ENCODE data around the gene ZC3H12C. TPM values are rescaled to one million over a fixed set of nuclear protein-coding genes. Genes with fewer than 3 reads are reported as not detected.

The ZC3H12C gene
- total and polyA plus RNA-seq, 2 of the 4 experiments (the other 2 are of a cell fraction) = 4.2 to 15.8 TPM

DNA sequence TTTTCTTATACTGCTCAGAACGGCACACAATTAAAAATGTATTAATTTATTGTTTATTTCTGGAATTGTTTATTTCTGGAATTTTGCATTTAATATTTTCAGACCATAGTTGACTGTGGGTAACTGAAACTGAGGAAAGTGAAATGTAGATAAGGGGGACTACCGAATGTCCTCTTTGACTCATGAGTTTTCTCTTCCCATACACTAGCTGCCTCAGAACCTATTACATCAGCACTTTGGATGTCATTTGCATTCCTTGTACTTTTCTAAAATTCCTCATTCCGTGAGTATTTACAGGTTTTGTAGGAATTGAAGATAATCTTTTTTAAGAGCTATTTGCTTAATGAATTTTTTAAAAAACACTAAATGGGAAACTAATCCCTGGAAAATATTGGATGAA, 29.8 kb downstream of the ZC3H12C start:
- Histone ChIP-seq H3K56ac (ENCODE audit: extremely low read depth, insufficient read depth, low read length) (no peak overlapping the region), H3K36me3 (ENCODE audit: control insufficient read depth, insufficient read depth, low read length) (no peaks in the 10 kb centered on the region), H2BK20ac (ENCODE audit: low read depth, low read length) (no peak overlapping the region), H3K4ac (ENCODE audit: low read depth, low read length) (no peak overlapping the region), H3K18ac (ENCODE audit: low read depth, low read length) (no peak overlapping the region), H3K4me2 (ENCODE audit: low read depth, low read length) (no peak overlapping the region), H4K20me1 (ENCODE audit: insufficient read depth, low read length) (peaks cover 3% of the 10 kb centered on the region; the same call in 1 of the 2 replicates), H4K5ac (ENCODE audit: low read depth, low read length) (no peak overlapping the region), H4K91ac (ENCODE audit: insufficient read depth, low read depth, low read length) (no peak overlapping the region), H3K9me3 (ENCODE audit: control insufficient read depth, insufficient read depth, low read length) (no peaks in the 10 kb centered on the region), H2AK9ac (replicated peaks; ENCODE audit: low read depth, low read length, poor library complexity) (no peak overlapping the region), H3K23ac (ENCODE audit: low read depth, low read length) (no peak overlapping the region), H3K27ac (ENCODE audit: insufficient read depth, low read length) (no peak overlapping the region), H2BK15ac (ENCODE audit: low read depth, low read length) (no peak overlapping the region), H4K8ac (ENCODE audit: low read depth in 2 of 2, low read length in 2 of 2) (peak overlapping the region in 1 of 2 experiments; percentile 32; a peak in 1 of 4 replicates), H3K27me3 (ENCODE audit: control insufficient read depth, insufficient read depth, low read length) (no peaks in the 10 kb centered on the region), H2AK5ac (ENCODE audit: low read depth, low read length) (no peak overlapping the region), H2BK120ac (ENCODE audit: low read depth, low read length) (peak overlapping the region; percentile 18; the same call in 1 of the 2 replicates), H3K9me1 (ENCODE audit: insufficient read depth, low read length) (peaks cover 3% of the 10 kb centered on the region), H2BK5ac (ENCODE audit: low read depth, low read length, poor library complexity, severe bottlenecking) (no peak overlapping the region), H3K14ac (replicated peaks; ENCODE audit: low read depth, low read length) (no peak overlapping the region), H3K79me1 (ENCODE audit: low read depth in 1 of 2, low read length in 2 of 2) (peaks cover 22 to 67% of the 10 kb centered on the region in 2 experiments), H3K9ac (ENCODE audit: low read depth, low read length) (no peak overlapping the region), H3K4me1 (ENCODE audit: control insufficient read depth, insufficient read depth, low read length) (peaks cover 3% of the 10 kb centered on the region; the same call in 1 of the 2 replicates), H3K4me3 (ENCODE audit: insufficient read depth, low read depth, low read length) (no peak overlapping the region), H2AFZ (replicated peaks; ENCODE audit: low read length, poor library complexity) (no peak overlapping the region)
- CTCF ChIA-PET = no interaction called here
- DNase-seq = peak; percentile 79
- no TSS peak for BruUV-seq (replicated peaks)
- intact Hi-C loops (cut with micrococcal nuclease) (no loop called here), dilution Hi-C loops (cut with HindIII; ENCODE audit: low sequenced_read_pairs, unreplicated experiment) (no loop called here), in situ Hi-C loops (cut with MboI; ENCODE audit: low sequenced_read_pairs) (no loop called here)
- ATAC-seq (ENCODE audit: low read depth) = peak; percentile 52
- POLR2A ChIA-PET (ENCODE audit: unreplicated experiment) = no interaction called here
- no CpG with 5 or more reads among the region's 3 CpGs for WGBS, 2 experiments (ENCODE audit: extremely low coverage in 2 of 2, insufficient read length in 1 of 2)
- TF ChIP-seq RCOR1 (IDR thresholded peaks at IDR 0.05; ENCODE audit: insufficient replicate concordance, low read length) = no peak
- no peak for TF ChIP-seq MXI1 (IDR thresholded peaks at IDR 0.05; ENCODE audit: borderline replicate concordance, low read depth, low read length)
- no peak for TF ChIP-seq POLR2A (IDR thresholded peaks at IDR 0.05; ENCODE audit: low read depth, low read length)
- TF ChIP-seq RAD21 (IDR thresholded peaks at IDR 0.05; ENCODE audit: low read length) = no peak
- TF ChIP-seq, protein P1, sequence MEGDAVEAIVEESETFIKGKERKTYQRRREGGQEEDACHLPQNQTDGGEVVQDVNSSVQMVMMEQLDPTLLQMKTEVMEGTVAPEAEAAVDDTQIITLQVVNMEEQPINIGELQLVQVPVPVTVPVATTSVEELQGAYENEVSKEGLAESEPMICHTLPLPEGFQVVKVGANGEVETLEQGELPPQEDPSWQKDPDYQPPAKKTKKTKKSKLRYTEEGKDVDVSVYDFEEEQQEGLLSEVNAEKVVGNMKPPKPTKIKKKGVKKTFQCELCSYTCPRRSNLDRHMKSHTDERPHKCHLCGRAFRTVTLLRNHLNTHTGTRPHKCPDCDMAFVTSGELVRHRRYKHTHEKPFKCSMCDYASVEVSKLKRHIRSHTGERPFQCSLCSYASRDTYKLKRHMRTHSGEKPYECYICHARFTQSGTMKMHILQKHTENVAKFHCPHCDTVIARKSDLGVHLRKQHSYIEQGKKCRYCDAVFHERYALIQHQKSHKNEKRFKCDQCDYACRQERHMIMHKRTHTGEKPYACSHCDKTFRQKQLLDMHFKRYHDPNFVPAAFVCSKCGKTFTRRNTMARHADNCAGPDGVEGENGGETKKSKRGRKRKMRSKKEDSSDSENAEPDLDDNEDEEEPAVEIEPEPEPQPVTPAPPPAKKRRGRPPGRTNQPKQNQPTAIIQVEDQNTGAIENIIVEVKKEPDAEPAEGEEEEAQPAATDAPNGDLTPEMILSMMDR (conservative IDR thresholded peaks at IDR 0.05; ENCODE audit: low read depth, low read length) = no peak
- peak; percentile 54 for TF ChIP-seq MAFK (IDR thresholded peaks at IDR 0.05; ENCODE audit: low read depth, low read length)
- no peak for TF ChIP-seq RFX5 (IDR thresholded peaks at IDR 0.05; ENCODE audit: low read depth, low read length)
- TF ChIP-seq, protein P2, sequence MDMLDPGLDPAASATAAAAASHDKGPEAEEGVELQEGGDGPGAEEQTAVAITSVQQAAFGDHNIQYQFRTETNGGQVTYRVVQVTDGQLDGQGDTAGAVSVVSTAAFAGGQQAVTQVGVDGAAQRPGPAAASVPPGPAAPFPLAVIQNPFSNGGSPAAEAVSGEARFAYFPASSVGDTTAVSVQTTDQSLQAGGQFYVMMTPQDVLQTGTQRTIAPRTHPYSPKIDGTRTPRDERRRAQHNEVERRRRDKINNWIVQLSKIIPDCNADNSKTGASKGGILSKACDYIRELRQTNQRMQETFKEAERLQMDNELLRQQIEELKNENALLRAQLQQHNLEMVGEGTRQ (IDR thresholded peaks at IDR 0.05; ENCODE audit: low read depth, low read length) = no peak
- TF ChIP-seq NFE2L2 (IDR thresholded peaks at IDR 0.05; ENCODE audit: low read depth, low read length) = no peak
- TF ChIP-seq SMC3 (IDR thresholded peaks at IDR 0.05; ENCODE audit: low read depth, low read length) = no peak
- 0 out of 2 replicates have a peak, but pooled peaks have one; percentile 30 for TF ChIP-seq CEBPB (IDR thresholded peaks at IDR 0.05; ENCODE audit: low read depth, low read length)

Data from IMR-90 (cell line).